Measurements from ENCODE around the gene PPM1L. TPM values are rescaled to one million over a fixed set of nuclear protein-coding genes. Genes with fewer than 3 reads are reported as not detected.

The PPM1L gene
- total RNA-seq, 4 donors from 2014 or later: 31.5 to 40.2 (median 34.0) TPM

GRCh38 chr3:160796089-160796812 is 40.2 kb downstream of the PPM1L start:
- Histone ChIP-seq H3K4me1 (peaks cover 34% of the 10 kb centered on the region), H3K27ac (peak overlapping the region; percentile 71)

GRCh38 chr3:160796813-160797164 is 40.8 kb downstream of the PPM1L start:
- Histone ChIP-seq H3K36me3 (no peaks in the 10 kb centered on the region), H3K4me1 (peaks cover 38% of the 10 kb centered on the region), H3K9me3 (no peaks in the 10 kb centered on the region), H3K27ac (peak overlapping the region; percentile 71), H3K4me3 (no peak overlapping the region), H3K27me3 (no peaks in the 10 kb centered on the region)
- TF ChIP-seq CTCF (IDR thresholded peaks at IDR 0.05) (no peak), POLR2AphosphoS5 (IDR thresholded peaks at IDR 0.05) (peak in 2 of 3 donors; percentile 42 to 52)
- WGBS: 41% methylated on average over 1 of the region's 1 CpG
- DNase-seq (ENCODE audit: low spot score in 2 of 2): no peak

More at GRCh38 chr3:160796089-160796812, 40.2 kb downstream of the PPM1L start:
- no peaks in the 10 kb centered on the region for H3K36me3 ChIP-seq
- no peak overlapping the region for H3K4me3 ChIP-seq
- no peak for TF ChIP-seq EP300 (IDR thresholded peaks at IDR 0.05)
- TF ChIP-seq CTCF (IDR thresholded peaks at IDR 0.05): no peak
- no peak for TF ChIP-seq POLR2AphosphoS5 (IDR thresholded peaks at IDR 0.05)
- TF ChIP-seq POLR2A (IDR thresholded peaks at IDR 0.05): no peak
- 70% methylated on average over 4 of the region's 4 CpGs for WGBS
- no peaks in the 10 kb centered on the region for H3K9me3 ChIP-seq
- no peaks in the 10 kb centered on the region for H3K27me3 ChIP-seq
- DNase-seq (ENCODE audit: low spot score in 2 of 2): no peak

- no peaks in the 10 kb centered on the region for H3K36me3 ChIP-seq
- H3K9me3 ChIP-seq: no peaks in the 10 kb centered on the region
- DNase-seq (ENCODE audit: low spot score in 2 of 2): no peak
- H3K27me3 ChIP-seq: no peaks in the 10 kb centered on the region
- peak overlapping the region; percentile 61 for H3K27ac ChIP-seq
- peaks cover 44% of the 10 kb centered on the region for H3K4me1 ChIP-seq
- TF ChIP-seq EP300 (IDR thresholded peaks at IDR 0.05) (no peak), POLR2AphosphoS5 (IDR thresholded peaks at IDR 0.05) (no peak), CTCF (IDR thresholded peaks at IDR 0.05) (no peak), POLR2A (IDR thresholded peaks at IDR 0.05) (no peak)
- H3K4me3 ChIP-seq: no peak overlapping the region
- 83% methylated on average over 3 of the region's 3 CpGs for WGBS
Measured at GRCh38 chr3:160797356-160797755, 41.3 kb downstream of the PPM1L start.

- peak overlapping the region; percentile 20 for H3K4me3 ChIP-seq
Measured at GRCh38 chr3:160801386-160802118, 45.5 kb downstream of the PPM1L start.

More at GRCh38 chr3:160801386-160802118, 45.5 kb downstream of the PPM1L start:
- 29% methylated on average over 8 of the region's 8 CpGs for WGBS
- no peaks in the 10 kb centered on the region for H3K9me3 ChIP-seq
- DNase-seq (ENCODE audit: low spot score in 2 of 2): peak; percentile 72 to 80
- peak overlapping the region; percentile 86 for H3K27ac ChIP-seq
- no peak for TF ChIP-seq POLR2A (IDR thresholded peaks at IDR 0.05)
- no peak for TF ChIP-seq CTCF (IDR thresholded peaks at IDR 0.05)
- TF ChIP-seq EP300 (IDR thresholded peaks at IDR 0.05): no peak
- peak in 1 of 3 donors; percentile 53 for TF ChIP-seq POLR2AphosphoS5 (IDR thresholded peaks at IDR 0.05)
- H3K4me1 ChIP-seq: peaks cover 58% of the 10 kb centered on the region
- H3K27me3 ChIP-seq: no peaks in the 10 kb centered on the region
- H3K36me3 ChIP-seq: no peaks in the 10 kb centered on the region

All from suprapubic skin (tissue), 4 donors.